Endothelial cell of umbilical vein (primary cell): ENCODE data around the gene COG5. TPM values are rescaled to one million over a fixed set of nuclear protein-coding genes. Genes with fewer than 3 reads are reported as not detected.

Experiments used
- BruUV-seq: library from RNA; stranded (reverse); fragments of 400-500 nt; replicated peaks from 2 replicates; lab custom pipeline; 2021; lab: Mats Ljungman, UMichigan
- CTCF ChIA-PET: fragments of 300-600, 350-600 bp; sonication (Branson Sonifier 250); formaldehyde crosslinking; loops from one replicate; lab custom pipeline; 2021; ENCODE audit warnings: antibody characterized with exemption, inconsistent platforms; lab: Charles Lee
- POLR2A ChIA-PET: fragments of 300-600, 350-600 bp; sonication (Branson Sonifier 250); formaldehyde crosslinking; loops from one replicate; lab custom pipeline; 2021; ENCODE audit warnings: antibody characterized with exemption, inconsistent platforms; lab: Charles Lee
- DNase-seq: peaks from one replicate; pipeline ENCODE4 v3.0.0-alpha.2; 2011; ENCODE audit warnings: low read depth, low spot score
- FAIRE-seq: peaks from 2 replicates; lab custom pipeline; 2011; peaks lifted over from hg19 to GRCh38; lab: Jason Lieb, UNC
- H2AFZ ChIP-seq: 2 replicates; pipeline ENCODE4 v1.6.0; 2012; ENCODE audit warnings: low read depth, low read length, control low read depth, inconsistent platforms
- H3K27ac ChIP-seq: 2 replicates; pipeline ENCODE4 v1.5.1; 2011; ENCODE audit warnings: low read depth, mild to moderate bottlenecking, control low read depth, low read length, moderate library complexity; ENCODE audit not compliant: insufficient read depth
- H3K27me3 ChIP-seq, 2 experiments: 2 replicates each; pipeline versions ENCODE4 v1.6.0 to v1.6.1; 2011; ENCODE audit warnings: low read length in 2 of 2, mixed read lengths in 1 of 2; ENCODE audit not compliant: control insufficient read depth in 2 of 2, insufficient read depth in 2 of 2
- H3K36me3 ChIP-seq, 2 experiments: 2 replicates in 1 of 2; 3 replicates in 1 of 2; pipeline ENCODE4 v1.5.1; 2011; ENCODE audit warnings: low read length in 2 of 2, mild to moderate bottlenecking in 1 of 2, moderate library complexity in 1 of 2; ENCODE audit not compliant: control insufficient read depth in 2 of 2, insufficient read depth in 2 of 2; ENCODE audit errors: extremely low read depth in 1 of 2
- H3K4me1 ChIP-seq: 3 replicates; pipeline ENCODE4 v1.5.1; 2011; ENCODE audit warnings: mild to moderate bottlenecking, low read length; ENCODE audit not compliant: control insufficient read depth, insufficient read depth; ENCODE audit errors: extremely low read depth
- H3K4me2 ChIP-seq: 2 replicates; pipeline ENCODE4 v1.6.1; 2011; ENCODE audit warnings: low read length, control low read depth, mixed read lengths; ENCODE audit not compliant: insufficient read depth
- H3K4me3 ChIP-seq, 3 experiments: fragments of 200-600 bp in 1 of 3; sonication (generic), shearing (Covaris generic) in 1 of 3; replicated peaks in 1 of 3; 2 replicates each; pipeline ENCODE4 v1.5.1; 2011 to 2016; ENCODE audit warnings: control low read depth in 3 of 3, low read length in 3 of 3, mild to moderate bottlenecking in 2 of 3, inconsistent platforms in 1 of 3, low read depth in 1 of 3, moderate library complexity in 1 of 3; ENCODE audit not compliant: insufficient read depth in 1 of 3
- H3K79me2 ChIP-seq: 2 replicates; pipeline ENCODE4 v1.6.0; 2012; ENCODE audit warnings: low read length, inconsistent platforms; ENCODE audit not compliant: control insufficient read depth, insufficient read depth
- H3K9ac ChIP-seq: replicated peaks from 2 replicates; pipeline ENCODE3; 2011; ENCODE audit warnings: low read length, control low read depth; ENCODE audit not compliant: insufficient read depth; ENCODE audit errors: extremely low read depth
- H3K9me1 ChIP-seq: replicated peaks from 3 replicates; pipeline ENCODE4 v1.6.0; 2011; ENCODE audit warnings: mild to moderate bottlenecking, low read length; ENCODE audit not compliant: control insufficient read depth, insufficient read depth; ENCODE audit errors: extremely low read depth
- H3K9me3 ChIP-seq: replicated peaks from 2 replicates; pipeline ENCODE4 v1.5.1; 2012; ENCODE audit warnings: low read length, inconsistent platforms; ENCODE audit not compliant: control insufficient read depth, insufficient read depth
- H4K20me1 ChIP-seq: replicated peaks from 2 replicates; pipeline ENCODE3; 2011; ENCODE audit warnings: mild to moderate bottlenecking, low read length; ENCODE audit not compliant: control insufficient read depth, insufficient read depth; ENCODE audit errors: extremely low read depth
- CTCF ChIP-seq, 2 donors: IDR thresholded peaks; 1 replicate in 1 of 2; 2 replicates in 1 of 2; pipeline ENCODE4 v1.5.1; 2011; ENCODE audit warnings: low read length in 2 of 2, mild to moderate bottlenecking in 2 of 2, moderate library complexity in 2 of 2, control low read depth in 1 of 2, inconsistent platforms in 1 of 2, low read depth in 1 of 2; ENCODE audit not compliant: insufficient read depth in 1 of 2; ENCODE audit errors: extremely low read depth in 1 of 2
- EZH2 ChIP-seq: IDR thresholded peaks from 2 replicates; pipeline ENCODE4 v1.6.1; 2012; ENCODE audit warnings: borderline replicate concordance, low read depth, mild to moderate bottlenecking, moderate library complexity, low read length, inconsistent platforms; ENCODE audit not compliant: severe bottlenecking
- FOS ChIP-seq: IDR thresholded peaks from 2 replicates; pipeline ENCODE4 v1.6.1; 2011; ENCODE audit warnings: mild to moderate bottlenecking, low read length, moderate library complexity, borderline replicate concordance; ENCODE audit not compliant: insufficient read depth
- GATA2 ChIP-seq: IDR thresholded peaks from 2 replicates; pipeline ENCODE4 v1.7.0; 2011; ENCODE audit warnings: low read depth, mild to moderate bottlenecking, moderate library complexity, mixed read lengths, low read length; ENCODE audit not compliant: insufficient read length, insufficient read depth
- JUN ChIP-seq: IDR thresholded peaks from 2 replicates; pipeline ENCODE4 v1.6.1; 2011; ENCODE audit warnings: borderline replicate concordance, low read depth; ENCODE audit not compliant: insufficient read length, insufficient read depth
- MAX ChIP-seq: IDR thresholded peaks from 2 replicates; pipeline ENCODE4 v1.6.1; 2011; ENCODE audit not compliant: insufficient read depth, insufficient read length
- MYC ChIP-seq: IDR thresholded peaks from one replicate; pipeline ENCODE4 v1.6.1; 2011; ENCODE audit warnings: mild to moderate bottlenecking, low read depth, low read length
- POLR2A ChIP-seq: IDR thresholded peaks from 2 replicates; pipeline ENCODE4 v1.6.1; 2012; ENCODE audit warnings: low read depth, mild to moderate bottlenecking, control low read depth, low read length
- POLR2AphosphoS5 ChIP-seq: IDR thresholded peaks from 2 replicates; pipeline ENCODE4 v1.6.1; 2012; ENCODE audit warnings: low read depth, mild to moderate bottlenecking, control low read depth, low read length, moderate library complexity; ENCODE audit not compliant: insufficient read depth
- dilution Hi-C: fragments of 300-500 bp; cut with MboI; formaldehyde crosslinking; loops from one replicate; pipeline ENCODE4 v1.15.0; 2019; ENCODE audit warnings: low sequenced_read_pairs; ENCODE audit not compliant: extremely low pct_ligation_motif_present
- intact Hi-C: fragments of 100-400 bp; cut with micrococcal nuclease; formaldehyde crosslinking; loops from one replicate; pipeline ENCODE4 v1.10.0; 2022
- polyA plus RNA-seq, 4 experiments: library from polyadenylated mRNA; depleted of rRNA in 3 of 4; stranded (reverse) in 3 of 4; unstranded in 1 of 4; fragments of >200 nt; gene quantifications; 2 replicates each; pipeline versions ENCODE4 v1.2.1 to v1.2.3, GENCODE V29; 2011 to 2012; ENCODE audit warnings: missing spikeins in 1 of 4
- total RNA-seq: library from RNA; stranded (reverse); gene quantifications from 2 replicates; pipeline ENCODE4 v1.2.3, GENCODE V29; 2021

The COG5 gene
- total and polyA plus RNA-seq, 2 donors (not counting 3 experiments of a cell fraction or from before 2014, with no cell fraction given): 18.8 to 45.3 TPM

GRCh38 chr7:107171496-107171895, 392.2 kb downstream of the COG5 start:
- Histone ChIP-seq H3K27ac (no peak overlapping the region), H3K4me2 (no peak overlapping the region), H3K79me2 (peaks cover 63% of the 10 kb centered on the region), H3K9me1 (no peaks in the 10 kb centered on the region), H2AFZ (no peak overlapping the region), H3K4me3 (no peak overlapping the region), H3K9ac (no peak overlapping the region), H3K9me3 (no peaks in the 10 kb centered on the region), H4K20me1 (peaks cover 11% of the 10 kb centered on the region), H3K27me3 (no peaks in the 10 kb centered on the region), H3K4me1 (peaks cover 14% of the 10 kb centered on the region), H3K36me3 (no peaks in the 10 kb centered on the region)
- BruUV-seq: TSS peak; percentile 4
- TF ChIP-seq EZH2 (no peak), CTCF (IDR thresholded peaks at IDR 0.05; ENCODE audit: extremely low read depth in 1 of 2, insufficient read depth in 1 of 2, low read depth in 1 of 2, low read length in 2 of 2) (no peak), POLR2AphosphoS5 (no peak), MAX (no peak), JUN (no peak), FOS (no peak), GATA2 (no peak), POLR2A (no peak), MYC (no peak)
- DNase-seq (no peak), FAIRE-seq (no peak)
- dilution Hi-C loops: no loop called here
- POLR2A ChIA-PET: no interaction called here
- CTCF ChIA-PET: interaction anchor here (1.2 kb wide), 1 partner anchor 224 kb away, joined by 3 read pairs; no protein-coding TSS in a partner anchor
- intact Hi-C loops: no loop called here
